ENCODE measurements around the gene LRMDA.

LRMDA gene

GRCh38 chr10:76287856-76288255 lies 856.4 kb downstream of the LRMDA start:
- peaks cover 32% of the 10 kb centered on the region for H3K4me1 Mint-ChIP-seq
- H3K9me3 Mint-ChIP-seq = peaks cover 23% of the 10 kb centered on the region
- H3K27me3 Mint-ChIP-seq (ENCODE audit: low read depth, poor library complexity) = no peaks in the 10 kb centered on the region
- no peak overlapping the region for H3K27ac Mint-ChIP-seq
- no peak for DNase-seq
- H3K4me3 Mint-ChIP-seq = no peak overlapping the region
- H3K36me3 Mint-ChIP-seq (ENCODE audit: low read depth) = peaks cover 21% of the 10 kb centered on the region
- TF ChIP-seq, protein P1, sequence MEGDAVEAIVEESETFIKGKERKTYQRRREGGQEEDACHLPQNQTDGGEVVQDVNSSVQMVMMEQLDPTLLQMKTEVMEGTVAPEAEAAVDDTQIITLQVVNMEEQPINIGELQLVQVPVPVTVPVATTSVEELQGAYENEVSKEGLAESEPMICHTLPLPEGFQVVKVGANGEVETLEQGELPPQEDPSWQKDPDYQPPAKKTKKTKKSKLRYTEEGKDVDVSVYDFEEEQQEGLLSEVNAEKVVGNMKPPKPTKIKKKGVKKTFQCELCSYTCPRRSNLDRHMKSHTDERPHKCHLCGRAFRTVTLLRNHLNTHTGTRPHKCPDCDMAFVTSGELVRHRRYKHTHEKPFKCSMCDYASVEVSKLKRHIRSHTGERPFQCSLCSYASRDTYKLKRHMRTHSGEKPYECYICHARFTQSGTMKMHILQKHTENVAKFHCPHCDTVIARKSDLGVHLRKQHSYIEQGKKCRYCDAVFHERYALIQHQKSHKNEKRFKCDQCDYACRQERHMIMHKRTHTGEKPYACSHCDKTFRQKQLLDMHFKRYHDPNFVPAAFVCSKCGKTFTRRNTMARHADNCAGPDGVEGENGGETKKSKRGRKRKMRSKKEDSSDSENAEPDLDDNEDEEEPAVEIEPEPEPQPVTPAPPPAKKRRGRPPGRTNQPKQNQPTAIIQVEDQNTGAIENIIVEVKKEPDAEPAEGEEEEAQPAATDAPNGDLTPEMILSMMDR (IDR thresholded peaks at IDR 0.05) = no peak

DNA sequence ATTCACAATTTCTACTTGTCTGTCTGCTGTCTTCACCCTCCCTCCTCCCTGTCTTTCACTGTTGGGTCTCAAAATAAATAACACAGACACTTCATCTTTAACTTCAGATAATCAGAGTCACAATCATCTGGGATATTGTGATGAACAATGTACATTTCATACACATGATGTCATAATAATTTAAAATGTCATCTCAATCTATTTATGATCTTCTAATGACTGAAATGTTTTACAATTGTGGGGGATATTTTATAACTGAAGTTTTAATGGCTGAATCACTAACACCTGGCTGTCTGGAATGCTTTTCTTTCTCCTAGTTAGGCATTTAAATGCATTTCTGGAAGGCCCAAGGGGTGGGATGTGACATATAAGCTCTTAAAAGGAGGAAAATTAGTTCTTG lies 859.8 kb downstream of the LRMDA start:
- Mint-ChIP-seq H3K4me3 (no peak overlapping the region), H3K36me3 (ENCODE audit: low read depth) (no peaks in the 10 kb centered on the region), H3K27me3 (ENCODE audit: low read depth, poor library complexity) (no peaks in the 10 kb centered on the region)

GRCh38 chr10:76291885-76292284 lies 860.5 kb downstream of the LRMDA start:
- no peak overlapping the region for H3K4me3 Mint-ChIP-seq
- TF ChIP-seq, protein P1 (IDR thresholded peaks at IDR 0.05) = no peak
- no peaks in the 10 kb centered on the region for H3K36me3 Mint-ChIP-seq (ENCODE audit: low read depth)
- H3K4me1 Mint-ChIP-seq = peaks cover 54% of the 10 kb centered on the region
- H3K9me3 Mint-ChIP-seq = no peaks in the 10 kb centered on the region
- H3K27ac Mint-ChIP-seq = no peak overlapping the region
- DNase-seq = no peak
- no peaks in the 10 kb centered on the region for H3K27me3 Mint-ChIP-seq (ENCODE audit: low read depth, poor library complexity)

More for the DNA sequence above, 859.8 kb downstream of the LRMDA start:
- Mint-ChIP-seq H3K27ac (no peak overlapping the region), H3K9me3 (no peaks in the 10 kb centered on the region), H3K4me1 (peaks cover 54% of the 10 kb centered on the region)
- no peak for DNase-seq
- TF ChIP-seq, protein P1 (IDR thresholded peaks at IDR 0.05) = no peak

- no peaks in the 10 kb centered on the region for H3K27me3 Mint-ChIP-seq (ENCODE audit: low read depth, poor library complexity)
- DNase-seq = no peak
- H3K9me3 Mint-ChIP-seq = no peaks in the 10 kb centered on the region
- H3K36me3 Mint-ChIP-seq (ENCODE audit: low read depth) = no peaks in the 10 kb centered on the region
- TF ChIP-seq, protein P1 (IDR thresholded peaks at IDR 0.05) = no peak
- peak overlapping the region; percentile 15 for H3K4me3 Mint-ChIP-seq
- H3K4me1 Mint-ChIP-seq = peaks cover 86% of the 10 kb centered on the region
- H3K27ac Mint-ChIP-seq = peak overlapping the region; percentile 85
These were observed 865.5 kb downstream of the LRMDA start for GRCh38 chr10:76296957-76297356.

DNA sequence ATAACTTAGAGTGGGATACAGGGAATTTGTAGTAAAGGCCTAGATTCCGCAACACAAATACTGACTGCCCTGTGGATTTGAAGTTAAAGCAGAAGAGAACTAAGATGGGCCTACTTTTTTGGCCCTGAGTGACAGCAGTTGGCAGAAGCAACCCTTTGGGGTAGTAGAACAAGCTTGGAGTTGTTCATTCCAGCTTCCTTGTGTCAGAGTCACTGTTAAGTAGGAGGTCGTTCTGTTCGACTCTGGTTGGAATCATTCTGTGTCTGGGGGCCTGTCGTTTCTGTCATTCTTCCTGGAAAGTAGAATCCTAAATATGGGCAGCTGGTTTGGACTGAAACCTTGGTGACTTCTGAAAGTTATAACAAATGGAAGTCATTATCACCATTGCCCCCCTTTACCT lies 865.9 kb downstream of the LRMDA start:
- DNase-seq = no peak
- no peaks in the 10 kb centered on the region for H3K9me3 Mint-ChIP-seq
- TF ChIP-seq, protein P1 (IDR thresholded peaks at IDR 0.05) = no peak
- H3K27me3 Mint-ChIP-seq (ENCODE audit: low read depth, poor library complexity) = no peaks in the 10 kb centered on the region
- no peaks in the 10 kb centered on the region for H3K36me3 Mint-ChIP-seq (ENCODE audit: low read depth)
- peaks cover 86% of the 10 kb centered on the region for H3K4me1 Mint-ChIP-seq
- peak overlapping the region; percentile 85 for H3K27ac Mint-ChIP-seq
- peak overlapping the region; percentile 15 for H3K4me3 Mint-ChIP-seq

DNA sequence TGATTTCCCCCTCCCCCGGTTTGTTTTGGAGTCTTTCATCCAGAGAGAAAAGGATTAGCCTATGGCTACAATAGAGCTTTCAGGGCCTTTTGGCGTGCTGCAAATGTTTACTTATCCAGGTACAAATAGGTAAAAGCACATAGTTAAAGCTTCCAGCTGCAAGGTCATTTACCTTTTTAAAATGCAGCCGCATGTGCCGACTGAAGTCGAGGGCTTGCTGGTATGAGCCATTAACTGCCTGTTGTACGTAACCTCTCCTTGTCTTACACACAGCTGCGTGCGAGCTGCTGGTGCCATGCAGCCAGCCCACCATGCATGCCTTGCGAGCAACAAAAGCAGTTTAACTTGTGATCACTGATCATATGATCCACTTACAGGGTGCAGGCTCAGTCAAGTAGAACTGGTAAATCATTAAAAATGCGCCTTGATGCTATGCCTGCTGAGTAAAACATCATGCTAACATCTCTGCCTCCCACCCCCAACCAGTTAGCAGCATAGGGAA lies 866.4 kb downstream of the LRMDA start:
- no peak for DNase-seq
- Mint-ChIP-seq H3K4me3 (peak overlapping the region; percentile 31), H3K36me3 (ENCODE audit: low read depth) (no peaks in the 10 kb centered on the region), H3K27me3 (ENCODE audit: low read depth, poor library complexity) (no peaks in the 10 kb centered on the region), H3K4me1 (peaks cover 87% of the 10 kb centered on the region), H3K27ac (peak overlapping the region; percentile 85), H3K9me3 (no peaks in the 10 kb centered on the region)
- TF ChIP-seq, protein P1 (IDR thresholded peaks at IDR 0.05) = no peak

Measured in nephron progenitor cell (in vitro differentiated cells).